ENCODE measurements around the gene AK4. TPM values are rescaled to one million over a fixed set of nuclear protein-coding genes. Genes with fewer than 3 reads are reported as not detected.

Gene AK4
- total and polyA plus RNA-seq, 2 of the 8 experiments (the other 6 are each of a cell fraction or from before 2014, with no cell fraction given) = 64.5 to 175 TPM

GRCh38 chr1:65206836-65207235, 58.8 kb downstream of the AK4 start:
- Histone ChIP-seq H2BK5ac (ENCODE audit: low read depth, low read length) (no peak overlapping the region), H2AFZ (ENCODE audit: low read length) (no peak overlapping the region), H3K79me2 (ENCODE audit: control insufficient read depth in 1 of 2, insufficient read depth in 2 of 2, low read length in 2 of 2) (peaks cover 3 to 30% of the 10 kb centered on the region in 2 experiments; a peak in 3 of 4 replicates), H3K9ac (replicated peaks in 1 of 4; ENCODE audit: extremely low read depth in 1 of 4, low read depth in 3 of 4, low read length in 3 of 4) (no peak overlapping the region), H3K4ac (replicated peaks; ENCODE audit: insufficient read length, low read depth, low read length) (no peak overlapping the region), H2BK12ac (ENCODE audit: low read depth, low read length) (no peak overlapping the region), H3K9me3 (ENCODE audit: insufficient read depth in 2 of 2, low read depth in 1 of 2, low read length in 1 of 2) (no peaks in the 10 kb centered on the region), H2BK15ac (ENCODE audit: low read length) (no peak overlapping the region), H4K91ac (replicated peaks; ENCODE audit: insufficient read length, low read length) (no peak overlapping the region), H2BK120ac (replicated peaks; ENCODE audit: low read depth, low read length) (no peak overlapping the region), H3K18ac (ENCODE audit: extremely low read depth, low read length) (no peak overlapping the region), H4K20me1 (replicated peaks in 1 of 2; ENCODE audit: control insufficient read depth in 1 of 2, insufficient read depth in 2 of 2, low read length in 2 of 2) (peaks cover 0 to 5% of the 10 kb centered on the region in 2 experiments), H3K56ac (replicated peaks; ENCODE audit: insufficient read length, low read depth, low read length) (no peak overlapping the region), H3K79me1 (ENCODE audit: low read depth, low read length) (no peaks in the 10 kb centered on the region), H2BK20ac (ENCODE audit: low read length) (no peak overlapping the region), H4K8ac (ENCODE audit: extremely low read depth, insufficient read depth, low read length) (no peak overlapping the region), H3K27me3 (replicated peaks in 1 of 4; ENCODE audit: control insufficient read depth in 3 of 4, extremely low read depth in 1 of 4, insufficient read depth in 3 of 4, low read length in 3 of 4) (no peaks in the 10 kb centered on the region), H4K5ac (ENCODE audit: insufficient read length, low read depth, low read length) (no peak overlapping the region), H2AK5ac (ENCODE audit: low read depth, low read length) (no peak overlapping the region), H3K14ac (ENCODE audit: insufficient read length) (no peak overlapping the region), H3K23me2 (ENCODE audit: low read depth, low read length) (no peaks in the 10 kb centered on the region; the same call in 1 of the 2 replicates), H3K36me3 (ENCODE audit: control insufficient read depth in 2 of 4, insufficient read depth in 4 of 4, low read length in 3 of 4) (no peaks in the 10 kb centered on the region), H3K27ac (ENCODE audit: low read depth, low read length) (no peak overlapping the region), H3K4me3 (ENCODE audit: extremely low read depth in 1 of 4, insufficient read depth in 2 of 4, low read depth in 3 of 4, low read length in 4 of 4) (no peak overlapping the region), H3K4me1 (replicated peaks in 1 of 4; ENCODE audit: control insufficient read depth in 3 of 4, insufficient read depth in 4 of 4, low read length in 3 of 4) (peaks cover 0 to 3% (median 0%) of the 10 kb centered on the region in 4 experiments; a peak in 2 of 7 replicates), H3K4me2 (ENCODE audit: insufficient read depth in 1 of 2, low read depth in 2 of 2, low read length in 2 of 2) (no peak overlapping the region), H3K23ac (ENCODE audit: insufficient read length) (no peak overlapping the region)
- FAIRE-seq (no peak), DNase-seq (ENCODE audit: low read depth in 1 of 2, low spot score in 2 of 2) (no peak)
- ChIA-PET CTCF (ENCODE audit: partially characterized antibody) (interaction anchor here (0.6 to 5.9 kb wide), 6 partner anchors 9 to 481 kb away, joined by 3 to 52 read pairs (median 9); no protein-coding TSS in a partner anchor), POLR2A (ENCODE audit: partially characterized antibody) (interaction anchor here (1.2 to 4.0 kb wide), 2 partner anchors 23 to 57 kb away, joined by 3 to 12 read pairs; no protein-coding TSS in a partner anchor)
- 85% methylated on average over 2 of the region's 2 CpGs; no CpG with 5 or more reads in 1 of the 2 experiments for whole genome bisulfite sequencing, 2 experiments (ENCODE audit: extremely low coverage in 1 of 2, insufficient coverage in 1 of 2, insufficient read length in 1 of 2, insufficient replicate concordance in 2 of 2, low coverage in 1 of 2, low lambda C conversion rate in 2 of 2, missing lambda C conversion rate in 1 of 2)
- TF ChIP-seq SP4 (IDR thresholded peaks at IDR 0.05; ENCODE audit: low read length) = no peak
- no peak for TF ChIP-seq TEAD4 (IDR thresholded peaks at IDR 0.05; ENCODE audit: low read depth, low read length)
- no peak for TF ChIP-seq ASH2L (IDR thresholded peaks at IDR 0.05; ENCODE audit: low read length)
- TF ChIP-seq GABPA (IDR thresholded peaks at IDR 0.05; ENCODE audit: borderline replicate concordance, insufficient read depth, low read length) = no peak
- no peak for TF ChIP-seq RFX5 (IDR thresholded peaks at IDR 0.05; ENCODE audit: borderline replicate concordance, low read depth, low read length)
- no peak for TF ChIP-seq YY1 (IDR thresholded peaks at IDR 0.05; ENCODE audit: low read depth, low read length)
- no peak for TF ChIP-seq HDAC6 (IDR thresholded peaks at IDR 0.05; ENCODE audit: low read depth, low read length)
- no peak for TF ChIP-seq TAF1 (IDR thresholded peaks at IDR 0.05; ENCODE audit: low read depth, low read length)
- TF ChIP-seq CBX5 (IDR thresholded peaks at IDR 0.05; ENCODE audit: low read depth, low read length) = no peak
- TF ChIP-seq EGR1 (IDR thresholded peaks at IDR 0.05; ENCODE audit: borderline replicate concordance, low read depth, low read length) = no peak
- TF ChIP-seq FOSL1 (IDR thresholded peaks at IDR 0.05; ENCODE audit: insufficient read depth, low read depth, low read length) = no peak
- TF ChIP-seq RNF2 (IDR thresholded peaks at IDR 0.05; ENCODE audit: borderline replicate concordance, low read depth, low read length, missing control alignments, poor library complexity, severe bottlenecking) = no peak
- no peak for TF ChIP-seq CHD2 (IDR thresholded peaks at IDR 0.05; ENCODE audit: low read length)
- TF ChIP-seq KDM1A (IDR thresholded peaks at IDR 0.05; ENCODE audit: borderline replicate concordance, low read length) = no peak
- TF ChIP-seq MAFK (IDR thresholded peaks at IDR 0.05; ENCODE audit: low read depth, low read length) = no peak

Data from H1 (cell line).